ENCODE data around the gene PMIS2. TPM values are rescaled to one million over a fixed set of nuclear protein-coding genes. Genes with fewer than 3 reads are reported as not detected.

The PMIS2 gene
- polyA plus RNA-seq, 3 donors, result not detected

DNA sequence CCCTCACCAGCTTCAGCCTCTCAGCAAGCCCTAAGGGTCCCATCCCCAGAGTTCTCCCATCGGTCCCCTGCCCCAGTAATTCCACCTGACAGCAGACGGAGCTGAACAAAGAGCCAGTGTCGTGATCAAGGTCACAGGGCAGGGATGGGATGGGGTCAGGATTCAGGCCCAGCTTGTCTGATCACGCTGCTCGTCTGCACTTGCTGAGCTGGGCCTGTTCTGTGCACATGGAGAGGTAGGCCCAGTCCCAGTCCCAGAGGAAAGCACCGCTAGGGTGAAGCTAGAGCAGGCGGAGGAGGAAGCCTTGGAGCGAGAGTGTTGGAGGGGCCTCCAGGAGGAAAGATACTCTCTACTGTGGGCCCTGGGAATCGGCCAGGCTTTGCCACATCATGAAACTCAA, 35.7 kb downstream of the PMIS2 start:
- H3K36me3 Mint-ChIP-seq, result peaks cover 8 to 23% of the 10 kb centered on the region in 2 donors
- no peaks in the 10 kb centered on the region for H4K20me1 ChIP-seq (ENCODE audit: insufficient read depth, low read length)
- TF ChIP-seq, protein P1, sequence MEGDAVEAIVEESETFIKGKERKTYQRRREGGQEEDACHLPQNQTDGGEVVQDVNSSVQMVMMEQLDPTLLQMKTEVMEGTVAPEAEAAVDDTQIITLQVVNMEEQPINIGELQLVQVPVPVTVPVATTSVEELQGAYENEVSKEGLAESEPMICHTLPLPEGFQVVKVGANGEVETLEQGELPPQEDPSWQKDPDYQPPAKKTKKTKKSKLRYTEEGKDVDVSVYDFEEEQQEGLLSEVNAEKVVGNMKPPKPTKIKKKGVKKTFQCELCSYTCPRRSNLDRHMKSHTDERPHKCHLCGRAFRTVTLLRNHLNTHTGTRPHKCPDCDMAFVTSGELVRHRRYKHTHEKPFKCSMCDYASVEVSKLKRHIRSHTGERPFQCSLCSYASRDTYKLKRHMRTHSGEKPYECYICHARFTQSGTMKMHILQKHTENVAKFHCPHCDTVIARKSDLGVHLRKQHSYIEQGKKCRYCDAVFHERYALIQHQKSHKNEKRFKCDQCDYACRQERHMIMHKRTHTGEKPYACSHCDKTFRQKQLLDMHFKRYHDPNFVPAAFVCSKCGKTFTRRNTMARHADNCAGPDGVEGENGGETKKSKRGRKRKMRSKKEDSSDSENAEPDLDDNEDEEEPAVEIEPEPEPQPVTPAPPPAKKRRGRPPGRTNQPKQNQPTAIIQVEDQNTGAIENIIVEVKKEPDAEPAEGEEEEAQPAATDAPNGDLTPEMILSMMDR (IDR thresholded peaks at IDR 0.05), result no peak
- H3K79me2 ChIP-seq (ENCODE audit: insufficient read depth, low read length), result no peaks in the 10 kb centered on the region
- no peak overlapping the region for H3K4me2 ChIP-seq (replicated peaks; ENCODE audit: extremely low read depth, low read length, poor library complexity, severe bottlenecking)
- H3K4me1 Mint-ChIP-seq, result no peaks in the 10 kb centered on the region
- no peaks in the 10 kb centered on the region for H3K9me3 ChIP-seq (replicated peaks in 1 of 2; ENCODE audit: control insufficient read depth in 1 of 2, insufficient read depth in 1 of 2, low read length in 2 of 2)
- no peaks in the 10 kb centered on the region for H3K27me3 ChIP-seq (ENCODE audit: control insufficient read depth in 2 of 2, insufficient read depth in 2 of 2, low read length in 2 of 2)
- H3K36me3 ChIP-seq (replicated peaks in 1 of 2; ENCODE audit: control insufficient read depth in 1 of 2, insufficient read depth in 2 of 2, low read length in 2 of 2), result peaks cover 8 to 19% of the 10 kb centered on the region in 2 donors
- no peaks in the 10 kb centered on the region for H3K4me1 ChIP-seq (ENCODE audit: control insufficient read depth in 1 of 2, insufficient read depth in 2 of 2, low read length in 2 of 2)
- peak overlapping the region in 1 of 7 donors; percentile 58 for H3K27ac Mint-ChIP-seq
- no peak overlapping the region for H3K4me3 ChIP-seq (replicated peaks in 1 of 3; ENCODE audit: low read depth in 2 of 3, low read length in 3 of 3)
- H3K9ac ChIP-seq (ENCODE audit: insufficient read depth, low read length, poor library complexity, severe bottlenecking), result no peak overlapping the region
- intact Hi-C loops (cut with micrococcal nuclease), result no loop called here
- peaks cover 0 to 3% (median 0%) of the 10 kb centered on the region in 7 donors for H3K9me3 Mint-ChIP-seq
- DNase-seq, result no peak
- H2AFZ ChIP-seq (ENCODE audit: insufficient read depth, low read depth, low read length, poor library complexity, severe bottlenecking), result no peak overlapping the region
- H3K27ac ChIP-seq (ENCODE audit: low read depth in 1 of 2, low read length in 2 of 2), result no peak overlapping the region
- H3K4me3 Mint-ChIP-seq, result no peak overlapping the region
- WGBS (ENCODE audit: insufficient coverage), result 99% methylated on average over 8 of the region's 9 CpGs
- H3K27me3 Mint-ChIP-seq (ENCODE audit: low read depth in 3 of 3), result peaks cover 0 to 3% (median 1%) of the 10 kb centered on the region in 3 donors

DNA sequence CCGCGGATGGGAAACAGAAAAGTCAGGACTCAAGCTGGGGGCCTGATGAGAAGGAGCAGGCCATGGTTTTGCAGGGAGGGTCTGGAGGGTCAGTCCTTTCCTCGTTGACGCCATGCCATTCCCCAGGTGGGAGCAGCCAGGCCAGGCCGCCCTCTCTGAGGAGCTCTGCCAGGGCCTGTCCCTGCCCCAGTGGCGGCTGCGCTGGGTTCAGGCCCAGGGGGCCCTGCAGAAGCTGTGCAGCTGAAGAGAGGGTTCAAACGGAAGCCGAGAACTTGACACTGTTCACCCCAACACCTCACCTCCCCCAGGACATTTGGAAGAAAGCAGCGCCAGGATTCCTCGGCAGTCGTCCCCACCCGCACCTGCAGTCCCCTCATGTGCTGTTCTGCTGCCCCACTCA, 36.8 kb downstream of the PMIS2 start:
- Mint-ChIP-seq H3K4me1 (no peaks in the 10 kb centered on the region), H3K4me3 (no peak overlapping the region), H3K9me3 (peaks cover 0 to 3% (median 0%) of the 10 kb centered on the region in 7 donors), H3K27ac (peak overlapping the region in 1 of 7 donors; percentile 42), H3K27me3 (ENCODE audit: low read depth in 3 of 3) (peaks cover 0 to 3% (median 1%) of the 10 kb centered on the region in 3 donors), H3K36me3 (peaks cover 8 to 23% of the 10 kb centered on the region in 2 donors)
- Histone ChIP-seq H3K27me3 (ENCODE audit: control insufficient read depth in 2 of 2, insufficient read depth in 2 of 2, low read length in 2 of 2) (no peaks in the 10 kb centered on the region), H2AFZ (ENCODE audit: insufficient read depth, low read depth, low read length, poor library complexity, severe bottlenecking) (no peak overlapping the region), H3K4me2 (replicated peaks; ENCODE audit: extremely low read depth, low read length, poor library complexity, severe bottlenecking) (no peak overlapping the region), H3K36me3 (replicated peaks in 1 of 2; ENCODE audit: control insufficient read depth in 1 of 2, insufficient read depth in 2 of 2, low read length in 2 of 2) (peaks cover 5 to 11% of the 10 kb centered on the region in 2 donors), H3K4me3 (replicated peaks in 1 of 3; ENCODE audit: low read depth in 2 of 3, low read length in 3 of 3) (no peak overlapping the region), H3K9ac (ENCODE audit: insufficient read depth, low read length, poor library complexity, severe bottlenecking) (no peak overlapping the region), H3K79me2 (ENCODE audit: insufficient read depth, low read length) (no peaks in the 10 kb centered on the region), H4K20me1 (ENCODE audit: insufficient read depth, low read length) (no peaks in the 10 kb centered on the region), H3K27ac (ENCODE audit: low read depth in 1 of 2, low read length in 2 of 2) (no peak overlapping the region), H3K4me1 (ENCODE audit: control insufficient read depth in 1 of 2, insufficient read depth in 2 of 2, low read length in 2 of 2) (peaks cover under 1 to 1% of the 10 kb centered on the region in 2 donors), H3K9me3 (replicated peaks in 1 of 2; ENCODE audit: control insufficient read depth in 1 of 2, insufficient read depth in 1 of 2, low read length in 2 of 2) (no peaks in the 10 kb centered on the region)
- DNase-seq, result no peak
- TF ChIP-seq, protein P1 (IDR thresholded peaks at IDR 0.05), result no peak
- intact Hi-C loops (cut with micrococcal nuclease), result no loop called here
- WGBS (ENCODE audit: insufficient coverage), result 96% methylated on average over 11 of the region's 13 CpGs

All from CD14-positive monocyte (primary cell).